Parathyroid adenoma (tissue), 2 donors: ENCODE measurements around the gene LEMD1.

Experiments
- H2AFZ ChIP-seq: fragments of 300-600 bp; sonication (generic); one replicate; pipeline ENCODE4 v1.7.0; 2017; ENCODE audit warnings: antibody characterized with exemption, mild to moderate bottlenecking
- H3K27ac ChIP-seq: fragments of 300-600 bp; sonication (generic); one replicate; pipeline ENCODE4 v1.7.0; 2017
- H3K27me3 ChIP-seq: fragments of 300-600 bp; sonication (generic); one replicate; pipeline ENCODE4 v1.7.0; 2017; ENCODE audit warnings: low read length; ENCODE audit not compliant: control insufficient read depth, insufficient read depth
- H3K36me3 ChIP-seq: fragments of 300-600 bp; sonication (generic); one replicate; pipeline ENCODE4 v1.7.0; 2017; ENCODE audit warnings: low read length; ENCODE audit not compliant: control insufficient read depth, insufficient read depth
- H3K4me1 ChIP-seq: fragments of 300-600 bp; sonication (generic); one replicate; pipeline ENCODE4 v1.7.0; 2017; ENCODE audit warnings: control low read depth
- H3K4me2 ChIP-seq: fragments of 300-600 bp; sonication (generic); one replicate; pipeline ENCODE4 v1.7.0; 2017; ENCODE audit warnings: low read length
- H3K4me3 ChIP-seq: fragments of 300-600 bp; sonication (generic); one replicate; pipeline ENCODE4 v1.7.0; 2017; ENCODE audit warnings: low read depth, low read length
- H3K79me2 ChIP-seq: fragments of 300-600 bp; sonication (generic); one replicate; pipeline ENCODE4 v1.7.0; 2017; ENCODE audit warnings: control low read depth
- H3K9ac ChIP-seq: fragments of 300-600 bp; sonication (generic); one replicate; pipeline ENCODE4 v1.7.0; 2017; ENCODE audit warnings: mild to moderate bottlenecking
- H3K9me3 ChIP-seq: fragments of 300-600 bp; sonication (generic); one replicate; pipeline ENCODE4 v1.7.0; 2017; ENCODE audit warnings: low read length; ENCODE audit not compliant: control insufficient read depth
- TF ChIP-seq, protein P1 (sequence below): fragments of 300-600 bp; sonication (generic); IDR thresholded peaks from one replicate; pipeline ENCODE4 v1.7.0; 2017; ENCODE audit warnings: antibody characterized with exemption, mild to moderate bottlenecking
- donor health status: primary hyperparathyroidism.

The LEMD1 gene

DNA sequence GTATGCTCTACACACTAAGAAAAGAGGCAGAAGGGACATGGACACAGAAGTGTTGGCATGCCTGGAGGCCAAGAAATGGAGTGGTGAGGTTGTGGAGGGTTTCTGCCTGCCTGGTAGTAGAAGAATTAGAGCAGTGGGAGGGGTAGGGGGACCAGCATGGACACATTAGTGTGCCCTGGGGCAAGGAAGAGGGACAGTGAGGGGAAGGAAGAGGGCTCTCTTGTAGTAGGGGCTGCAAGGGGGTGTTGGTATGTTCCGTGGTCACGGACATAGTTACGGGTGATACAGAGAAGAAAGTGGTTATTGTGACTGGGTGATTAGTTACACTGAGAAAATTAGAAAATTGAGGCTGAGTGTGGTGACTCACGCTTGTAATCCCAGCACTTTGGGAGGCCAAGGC is 23.3 kb downstream of the LEMD1 start:
- H3K27me3 ChIP-seq = no peaks in the 10 kb centered on the region
- H2AFZ ChIP-seq = no peak overlapping the region
- no peak overlapping the region for H3K4me3 ChIP-seq
- H3K4me1 ChIP-seq = no peaks in the 10 kb centered on the region
- no peaks in the 10 kb centered on the region for H3K79me2 ChIP-seq
- TF ChIP-seq, protein P1, sequence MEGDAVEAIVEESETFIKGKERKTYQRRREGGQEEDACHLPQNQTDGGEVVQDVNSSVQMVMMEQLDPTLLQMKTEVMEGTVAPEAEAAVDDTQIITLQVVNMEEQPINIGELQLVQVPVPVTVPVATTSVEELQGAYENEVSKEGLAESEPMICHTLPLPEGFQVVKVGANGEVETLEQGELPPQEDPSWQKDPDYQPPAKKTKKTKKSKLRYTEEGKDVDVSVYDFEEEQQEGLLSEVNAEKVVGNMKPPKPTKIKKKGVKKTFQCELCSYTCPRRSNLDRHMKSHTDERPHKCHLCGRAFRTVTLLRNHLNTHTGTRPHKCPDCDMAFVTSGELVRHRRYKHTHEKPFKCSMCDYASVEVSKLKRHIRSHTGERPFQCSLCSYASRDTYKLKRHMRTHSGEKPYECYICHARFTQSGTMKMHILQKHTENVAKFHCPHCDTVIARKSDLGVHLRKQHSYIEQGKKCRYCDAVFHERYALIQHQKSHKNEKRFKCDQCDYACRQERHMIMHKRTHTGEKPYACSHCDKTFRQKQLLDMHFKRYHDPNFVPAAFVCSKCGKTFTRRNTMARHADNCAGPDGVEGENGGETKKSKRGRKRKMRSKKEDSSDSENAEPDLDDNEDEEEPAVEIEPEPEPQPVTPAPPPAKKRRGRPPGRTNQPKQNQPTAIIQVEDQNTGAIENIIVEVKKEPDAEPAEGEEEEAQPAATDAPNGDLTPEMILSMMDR = no peak
- no peak overlapping the region for H3K4me2 ChIP-seq
- no peak overlapping the region for H3K9ac ChIP-seq
- H3K27ac ChIP-seq = no peak overlapping the region
- no peaks in the 10 kb centered on the region for H3K9me3 ChIP-seq
- H3K36me3 ChIP-seq = no peaks in the 10 kb centered on the region

DNA sequence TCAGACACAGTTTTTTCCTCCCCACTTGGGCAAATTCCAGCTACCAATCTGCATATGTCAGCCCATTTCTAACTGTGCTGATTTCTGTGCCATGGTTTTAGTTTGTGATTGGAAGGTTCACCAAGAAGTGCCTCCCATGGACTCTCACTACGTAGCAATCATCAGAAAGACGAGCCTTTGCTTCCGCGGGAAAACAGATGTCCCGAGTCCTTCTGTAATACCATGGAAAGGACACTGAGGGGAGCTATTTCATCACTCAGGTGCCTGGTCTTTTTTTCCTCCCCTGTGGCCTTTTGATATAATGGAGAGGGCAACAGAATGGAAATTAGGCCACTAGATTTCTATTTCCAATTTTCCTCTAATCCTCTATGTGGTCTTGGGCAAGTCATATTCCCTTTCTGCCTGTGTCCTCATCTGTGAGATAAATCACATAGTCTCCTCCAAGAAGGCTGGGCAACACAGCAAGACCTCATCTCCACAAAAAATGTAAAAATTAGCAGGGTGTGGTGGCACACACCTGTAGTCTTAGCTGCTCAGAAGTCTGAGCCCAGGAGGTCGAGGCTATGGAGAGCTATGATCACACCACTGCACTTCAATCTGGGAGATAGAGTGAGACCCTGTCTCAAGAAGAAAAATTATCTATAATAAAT is 24.8 kb downstream of the LEMD1 start:
- Histone ChIP-seq H3K27me3 (no peaks in the 10 kb centered on the region), H3K4me1 (no peaks in the 10 kb centered on the region), H3K79me2 (no peaks in the 10 kb centered on the region), H2AFZ (no peak overlapping the region), H3K36me3 (no peaks in the 10 kb centered on the region), H3K27ac (no peak overlapping the region), H3K4me2 (no peak overlapping the region), H3K9ac (no peak overlapping the region), H3K4me3 (no peak overlapping the region), H3K9me3 (no peaks in the 10 kb centered on the region)
- TF ChIP-seq, protein P1 = peak; percentile 58

DNA sequence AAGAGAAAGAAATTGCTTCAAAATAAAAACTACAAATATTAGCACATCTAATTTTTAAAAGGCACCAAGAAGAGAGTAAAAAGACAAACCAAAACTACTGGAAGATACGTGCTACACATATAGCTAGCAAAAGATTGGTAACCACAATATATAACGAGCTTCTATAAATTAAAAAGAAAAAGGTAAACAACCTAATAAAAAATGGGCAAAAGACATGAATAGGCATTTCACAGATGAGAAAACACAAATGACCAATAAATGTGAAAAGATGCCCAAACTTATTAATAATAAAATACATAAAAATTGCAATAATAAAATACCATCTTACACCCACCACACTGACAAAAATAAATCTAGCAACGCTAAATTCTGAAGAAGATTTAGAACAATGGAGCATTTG is 26.2 kb downstream of the LEMD1 start:
- no peaks in the 10 kb centered on the region for H3K27me3 ChIP-seq
- no peaks in the 10 kb centered on the region for H3K79me2 ChIP-seq
- no peaks in the 10 kb centered on the region for H3K36me3 ChIP-seq
- no peak overlapping the region for H3K27ac ChIP-seq
- TF ChIP-seq, protein P1 = no peak
- H3K4me1 ChIP-seq = no peaks in the 10 kb centered on the region
- H3K9me3 ChIP-seq = no peaks in the 10 kb centered on the region
- no peak overlapping the region for H3K4me2 ChIP-seq
- no peak overlapping the region for H3K4me3 ChIP-seq
- no peak overlapping the region for H2AFZ ChIP-seq
- no peak overlapping the region for H3K9ac ChIP-seq

DNA sequence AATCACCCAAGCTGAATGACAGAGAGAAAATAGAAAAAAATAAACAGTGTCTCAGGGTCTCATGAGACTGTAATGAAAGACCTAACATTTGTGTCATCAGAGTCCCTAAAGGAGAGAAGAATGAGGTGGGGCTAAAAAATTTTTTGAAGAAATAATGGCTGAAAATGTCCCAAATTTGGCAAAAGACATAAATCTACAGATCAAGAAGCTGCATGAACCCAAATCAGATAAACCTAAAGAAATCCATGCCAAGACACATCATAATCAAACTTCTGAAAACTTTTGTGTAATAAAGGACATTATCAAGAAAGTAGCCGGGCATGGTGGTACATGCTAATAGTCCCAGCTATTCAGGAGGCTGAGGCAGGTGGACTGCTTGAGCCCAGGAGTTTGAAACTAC is 29.2 kb downstream of the LEMD1 start:
- Histone ChIP-seq H3K27me3 (no peaks in the 10 kb centered on the region), H3K4me2 (no peak overlapping the region), H3K4me1 (no peaks in the 10 kb centered on the region), H3K27ac (no peak overlapping the region), H3K4me3 (no peak overlapping the region), H3K79me2 (no peaks in the 10 kb centered on the region), H2AFZ (no peak overlapping the region), H3K36me3 (no peaks in the 10 kb centered on the region), H3K9ac (no peak overlapping the region), H3K9me3 (no peaks in the 10 kb centered on the region)
- TF ChIP-seq, protein P1 = no peak

DNA sequence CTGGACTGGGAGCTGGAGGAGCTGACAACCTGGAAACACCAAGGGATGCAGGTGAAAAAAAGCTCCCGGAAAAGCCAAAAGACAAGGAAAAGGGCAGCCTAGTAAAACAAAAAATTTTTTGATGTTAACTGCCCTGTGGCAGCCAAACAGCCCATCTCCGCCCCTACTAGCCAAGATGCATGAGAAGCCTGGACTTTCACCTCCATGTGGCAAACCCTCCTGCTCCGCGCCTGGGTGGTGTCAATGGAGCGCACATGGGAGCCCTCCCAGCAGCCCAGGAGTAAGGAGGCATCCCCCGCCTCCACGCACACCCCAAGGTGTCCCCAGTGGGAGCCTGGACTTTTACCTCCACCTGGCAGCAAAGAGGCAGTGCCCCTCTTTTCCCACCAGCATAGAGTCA is 30.5 kb downstream of the LEMD1 start:
- Histone ChIP-seq H3K4me2 (no peak overlapping the region), H3K4me1 (no peaks in the 10 kb centered on the region), H3K79me2 (no peaks in the 10 kb centered on the region), H2AFZ (no peak overlapping the region), H3K9me3 (no peaks in the 10 kb centered on the region), H3K27ac (no peak overlapping the region), H3K27me3 (no peaks in the 10 kb centered on the region), H3K9ac (no peak overlapping the region), H3K4me3 (no peak overlapping the region), H3K36me3 (no peaks in the 10 kb centered on the region)
- TF ChIP-seq, protein P1 = no peak
